HG03095 (cell line): ENCODE results near the gene DDN.

ENCODE experiments used
- ATAC-seq: cut with Tn5 transposase; IDR thresholded peaks from one replicate; pipeline ENCODE4 v1.9.1; 2021; ENCODE audit warnings: moderate library complexity; ENCODE audit not compliant: unreplicated experiment

The DDN gene

DNA sequence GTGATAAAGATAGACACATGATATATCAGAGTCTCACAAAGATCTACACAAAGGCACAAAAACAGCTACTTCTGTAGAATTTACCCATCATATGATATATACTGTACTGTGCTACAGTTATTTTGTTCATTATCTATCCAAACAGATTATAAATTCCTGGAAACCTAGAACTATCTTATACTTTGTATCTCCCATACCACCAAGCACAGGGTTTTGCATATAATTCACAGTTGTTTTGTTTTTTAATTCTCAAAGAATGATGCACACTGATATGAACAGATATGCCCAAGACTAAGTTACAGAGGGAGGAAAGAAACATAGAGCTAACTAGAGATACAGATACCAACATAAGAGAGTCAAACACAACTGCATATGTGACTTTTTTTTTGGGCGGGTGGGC, 16.0 kb upstream of the DDN start:
- no peak for ATAC-seq

DNA sequence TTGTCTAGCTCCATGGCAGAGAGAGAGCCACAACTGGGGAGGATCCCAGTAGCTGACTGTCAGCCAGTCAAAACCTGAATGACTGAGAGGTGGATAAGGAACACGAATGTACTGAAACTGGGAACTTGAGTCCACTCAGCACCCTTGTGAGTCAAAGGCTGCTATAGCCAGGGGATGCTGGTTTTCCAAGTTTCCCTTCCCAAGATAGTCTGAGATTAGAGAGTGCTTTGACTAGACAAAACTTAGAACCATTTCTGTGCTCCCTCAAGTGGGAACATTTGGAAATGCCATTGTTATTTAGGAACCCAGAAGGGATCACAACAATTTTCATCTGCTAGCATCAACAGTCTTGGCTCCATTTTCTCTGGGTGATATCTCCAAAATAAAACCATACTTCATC, 15.4 kb upstream of the DDN start:
- ATAC-seq = no peak

DNA sequence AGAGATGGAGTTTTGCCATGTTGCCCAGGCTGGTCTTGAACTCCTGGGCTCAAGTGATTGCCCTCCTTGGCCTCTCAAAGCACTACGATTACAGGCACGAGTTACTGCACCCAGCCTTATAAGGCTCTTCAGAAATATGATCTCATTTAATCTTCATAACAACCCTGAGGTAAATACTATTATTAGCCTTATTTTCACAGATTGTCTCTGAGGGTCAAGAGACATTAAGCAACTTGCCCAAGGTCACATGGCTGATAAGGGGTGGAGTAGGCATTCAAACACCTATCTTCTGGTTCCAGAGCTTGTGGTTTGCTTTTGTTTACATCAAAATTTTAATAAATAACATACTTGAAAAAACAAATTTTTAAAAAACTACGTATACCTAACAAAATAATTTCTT, 14.3 kb upstream of the DDN start:
- no peak for ATAC-seq

DNA sequence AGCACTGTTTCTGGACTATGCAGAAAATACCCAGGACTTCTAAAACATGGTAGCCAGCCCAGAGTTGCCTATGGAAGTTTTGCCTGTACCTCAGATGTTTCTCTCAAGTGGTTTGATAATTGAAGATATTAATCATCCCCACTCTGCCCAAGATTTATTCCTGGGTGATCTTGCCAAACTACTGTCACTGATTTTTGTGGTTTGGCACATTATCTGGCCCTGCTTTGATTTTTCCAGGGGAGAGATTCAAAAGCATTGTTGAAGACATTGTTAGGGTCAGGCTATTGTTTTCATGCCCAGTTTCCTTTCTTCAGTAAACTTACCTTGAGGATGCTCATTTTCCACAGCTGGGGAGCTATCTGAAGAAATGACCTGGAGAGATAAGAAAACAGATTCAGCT, 13.6 kb upstream of the DDN start:
- no peak for ATAC-seq

DNA sequence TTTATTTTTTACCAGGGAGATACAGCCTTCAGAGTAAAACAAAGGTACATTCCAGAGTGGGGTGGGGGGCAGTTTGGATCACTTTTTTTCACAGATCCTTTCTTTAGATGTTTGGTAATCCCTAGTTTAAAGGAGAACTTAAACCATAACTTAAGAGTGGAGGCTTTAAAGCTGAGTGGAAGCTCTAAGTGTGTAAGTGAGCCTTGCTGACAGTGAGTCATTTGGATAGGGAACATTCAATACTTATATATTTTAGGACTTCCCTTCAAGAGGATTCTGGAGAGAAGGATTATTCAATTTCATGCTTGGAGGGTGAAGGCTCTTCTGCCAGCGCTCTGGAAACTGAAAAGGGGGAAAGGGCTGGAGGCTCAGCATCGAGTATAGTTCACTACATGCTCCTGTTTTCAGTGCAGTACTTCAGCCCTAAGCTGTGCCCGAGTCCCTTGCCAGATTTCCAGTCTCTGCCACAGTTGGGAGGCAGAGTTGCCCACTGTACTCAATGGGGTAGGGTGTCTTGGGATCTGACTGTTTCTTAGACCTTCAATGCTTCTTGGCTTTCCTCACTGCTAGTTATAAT, 11.0 kb upstream of the DDN start:
- no peak for ATAC-seq

DNA sequence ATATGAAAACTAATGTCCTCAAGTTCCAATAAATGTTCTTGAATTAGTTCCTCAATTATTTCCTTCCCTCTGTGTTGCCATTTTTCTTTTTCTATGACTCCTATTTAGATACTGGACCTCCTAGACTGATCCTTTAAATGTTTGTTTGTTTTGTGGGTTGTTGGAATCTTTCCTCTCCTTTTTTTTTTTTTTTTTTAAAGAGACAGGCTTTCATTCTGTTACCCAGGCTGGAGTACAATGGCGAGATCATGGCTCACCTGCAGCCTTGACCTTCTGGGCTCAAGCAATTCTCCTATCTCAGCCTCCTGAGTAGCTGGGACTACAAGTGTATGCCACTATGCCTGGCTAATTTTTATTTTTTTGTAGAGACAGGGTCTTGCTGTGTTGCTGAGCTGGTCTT, 9.8 kb upstream of the DDN start:
- ATAC-seq = no peak

DNA sequence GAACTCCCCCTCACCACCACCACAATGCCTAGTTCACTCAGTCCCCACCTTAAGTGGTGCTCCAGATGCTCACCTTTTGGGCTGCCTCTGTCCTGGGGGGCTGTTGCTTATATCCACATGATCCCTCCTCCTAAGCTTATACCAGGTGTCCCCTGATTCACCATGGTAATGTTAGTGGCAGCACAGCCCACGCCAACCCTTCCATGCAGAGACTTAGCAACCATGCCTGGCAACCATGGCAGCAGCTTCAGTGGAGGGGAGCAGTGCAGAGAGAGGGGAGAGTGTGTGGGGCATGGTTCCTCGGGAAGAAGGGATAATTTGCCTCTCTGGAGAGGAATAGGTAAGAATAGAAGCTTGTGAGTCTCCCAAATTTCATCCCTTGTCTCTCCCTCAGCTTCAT, 1.2 kb upstream of the DDN start:
- ATAC-seq = no peak

DNA sequence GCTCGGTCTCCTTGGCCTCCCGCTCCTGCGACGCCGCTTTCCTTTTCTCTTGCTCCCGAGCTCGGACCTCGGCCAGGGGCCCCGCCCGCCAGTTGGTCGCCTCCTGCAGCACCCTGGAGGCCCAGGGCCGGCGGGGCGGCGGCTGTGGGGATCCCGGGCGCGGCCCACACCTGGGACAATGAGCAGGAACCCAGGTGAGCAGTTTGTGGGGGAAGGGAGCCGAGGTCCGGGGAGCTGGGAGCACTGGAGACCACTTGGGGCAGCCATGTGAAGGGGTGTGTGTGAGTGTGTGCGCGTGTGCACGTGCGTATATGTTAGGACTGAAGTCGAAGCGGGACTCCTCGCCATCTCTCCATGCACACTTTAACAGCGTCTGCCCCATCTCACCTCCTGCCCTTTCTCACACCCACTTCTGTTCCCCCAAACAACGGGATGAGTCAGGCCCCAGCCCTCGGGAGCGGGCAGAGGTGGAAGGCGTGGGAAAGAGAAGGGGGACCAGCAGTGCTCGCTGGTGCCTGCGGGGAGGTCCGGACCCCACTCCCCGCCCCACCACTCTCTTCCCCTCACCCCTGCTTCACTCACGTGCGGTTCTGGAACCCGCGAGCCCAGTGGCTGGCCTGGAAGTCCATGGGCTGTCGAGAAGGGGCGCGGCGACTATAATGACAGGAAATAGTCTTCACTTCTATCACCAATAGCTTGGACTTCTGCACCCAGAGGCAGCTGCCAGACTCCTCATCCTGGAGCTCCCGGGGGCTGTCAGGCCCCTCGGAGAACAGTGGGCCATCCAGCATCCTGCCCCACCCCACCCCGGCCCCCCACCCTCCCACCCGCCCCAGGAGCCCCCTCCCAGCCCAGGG, 450 bp downstream of the DDN start:
- peak; percentile 16 for ATAC-seq

DNA sequence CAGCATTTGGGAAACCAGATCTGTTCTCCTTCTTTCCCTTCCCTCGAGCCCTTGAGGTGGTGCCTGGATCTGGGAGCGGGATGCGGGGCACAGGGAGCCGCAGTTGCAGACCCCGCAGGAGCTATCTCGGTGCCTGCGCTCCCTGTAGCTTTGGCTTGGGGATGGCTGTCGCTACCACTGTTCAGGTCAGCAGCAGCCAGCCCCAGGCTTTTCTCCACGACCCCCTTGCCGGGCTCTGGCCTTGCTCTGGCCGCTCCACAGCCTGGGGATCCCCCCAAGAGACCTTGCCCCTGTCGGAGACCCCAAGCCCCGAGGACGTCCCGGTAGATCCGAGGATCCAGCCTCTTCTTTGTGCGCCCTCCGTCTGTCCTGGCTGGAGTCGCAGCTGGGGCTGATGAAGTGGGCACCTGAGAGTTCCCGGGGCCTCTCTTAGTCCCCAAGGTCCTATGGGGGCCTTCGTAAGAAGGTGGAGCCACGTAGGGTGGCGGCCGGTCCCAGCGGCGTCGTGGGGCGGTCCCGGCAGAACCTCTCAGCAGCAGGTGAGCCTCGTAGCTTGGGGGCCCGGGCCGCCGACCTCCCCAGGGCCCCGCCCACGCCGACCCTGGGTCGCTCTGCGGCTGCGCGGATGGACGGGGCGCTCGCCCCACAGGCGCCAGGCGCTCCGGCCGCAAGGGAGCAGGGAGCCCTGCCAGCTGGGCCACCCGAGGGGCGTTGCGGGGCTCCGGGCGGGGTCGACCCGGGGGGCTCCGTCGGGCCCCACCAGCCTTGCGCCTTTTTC, 1.3 kb downstream of the DDN start:
- peak; percentile 42 for ATAC-seq

DNA sequence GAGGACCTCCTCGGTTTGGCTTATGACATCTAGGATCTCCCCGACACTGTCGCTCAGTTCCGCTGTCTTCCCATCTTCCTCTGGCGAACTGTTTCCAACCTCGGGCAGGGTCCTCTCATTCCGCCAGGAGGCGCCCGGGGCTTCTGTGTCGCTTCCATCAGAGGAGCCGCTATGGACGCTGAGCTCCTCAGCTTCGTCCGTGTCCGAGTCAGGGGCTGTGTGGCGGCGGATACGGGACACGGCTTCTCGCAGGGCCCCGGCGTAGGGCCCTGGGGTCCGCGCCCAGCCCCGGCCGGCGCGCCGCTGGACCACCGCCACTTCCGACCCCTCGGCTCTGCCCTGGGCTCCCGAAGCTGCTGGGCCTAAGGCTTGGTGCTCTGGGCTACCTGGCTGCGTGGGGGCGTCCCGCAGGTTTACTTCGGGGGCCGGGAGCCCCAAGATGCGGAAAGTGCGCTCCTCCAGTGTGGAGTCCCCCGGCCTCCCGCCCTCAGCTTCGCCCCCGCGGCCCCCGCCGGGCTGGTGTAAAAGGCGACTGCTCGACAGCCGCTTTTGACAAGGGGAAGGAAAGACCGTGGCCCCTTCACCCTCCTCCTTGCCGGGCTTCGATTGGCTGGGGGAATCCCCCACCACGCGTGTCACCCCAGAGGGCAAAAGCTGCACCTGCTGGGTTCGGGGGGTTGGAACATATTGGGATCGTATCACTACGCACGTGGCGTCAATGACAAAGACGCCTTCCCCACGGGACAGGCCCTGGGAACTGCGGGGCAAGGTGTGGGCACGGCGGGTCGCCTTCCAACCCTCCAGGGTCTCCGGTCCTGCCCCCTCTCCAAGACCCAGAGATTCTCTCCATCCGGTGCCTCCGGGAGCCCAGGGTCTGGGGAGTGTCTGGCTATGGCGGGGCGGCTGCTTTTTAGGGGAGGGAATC, 2.1 kb downstream of the DDN start:
- ATAC-seq = no peak

DNA sequence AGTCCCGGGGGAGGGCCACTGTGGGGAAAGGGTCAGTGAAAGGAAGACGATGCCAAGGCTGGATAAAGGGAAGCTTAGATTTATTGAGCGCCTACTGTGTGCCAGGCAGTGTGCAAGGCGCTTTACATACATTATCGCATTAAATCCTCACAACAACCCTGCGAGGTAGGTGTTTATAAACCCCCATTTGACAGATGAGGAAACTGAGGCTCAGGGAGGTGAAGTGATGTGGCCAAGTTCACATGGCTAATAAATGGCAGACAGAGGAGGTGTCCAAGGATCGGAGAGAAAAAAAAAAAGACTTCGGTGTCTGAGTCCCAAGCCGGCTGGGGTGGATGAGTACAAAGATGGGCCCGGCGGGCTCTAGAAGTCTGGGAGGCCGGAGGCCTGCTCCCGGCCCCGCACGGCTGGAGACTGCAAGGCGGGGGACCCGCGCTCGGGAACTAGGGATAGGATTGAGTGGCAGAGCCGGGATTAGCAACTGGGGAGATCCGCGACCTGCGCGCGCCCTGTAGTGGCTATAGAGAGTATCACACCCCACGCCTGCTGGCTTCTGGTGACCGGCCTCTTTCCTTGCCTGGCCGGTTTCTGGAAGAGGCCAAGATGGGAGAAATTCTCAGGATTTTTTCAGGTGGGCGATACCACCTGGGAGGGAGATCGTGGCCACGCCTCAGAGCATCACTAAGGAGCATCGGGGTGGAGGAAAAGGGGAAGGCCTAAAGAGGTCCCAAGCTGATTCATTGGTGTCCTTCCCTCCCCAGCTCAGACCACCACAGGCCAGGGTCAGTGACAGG, 3.9 kb downstream of the DDN start:
- no peak for ATAC-seq

DNA sequence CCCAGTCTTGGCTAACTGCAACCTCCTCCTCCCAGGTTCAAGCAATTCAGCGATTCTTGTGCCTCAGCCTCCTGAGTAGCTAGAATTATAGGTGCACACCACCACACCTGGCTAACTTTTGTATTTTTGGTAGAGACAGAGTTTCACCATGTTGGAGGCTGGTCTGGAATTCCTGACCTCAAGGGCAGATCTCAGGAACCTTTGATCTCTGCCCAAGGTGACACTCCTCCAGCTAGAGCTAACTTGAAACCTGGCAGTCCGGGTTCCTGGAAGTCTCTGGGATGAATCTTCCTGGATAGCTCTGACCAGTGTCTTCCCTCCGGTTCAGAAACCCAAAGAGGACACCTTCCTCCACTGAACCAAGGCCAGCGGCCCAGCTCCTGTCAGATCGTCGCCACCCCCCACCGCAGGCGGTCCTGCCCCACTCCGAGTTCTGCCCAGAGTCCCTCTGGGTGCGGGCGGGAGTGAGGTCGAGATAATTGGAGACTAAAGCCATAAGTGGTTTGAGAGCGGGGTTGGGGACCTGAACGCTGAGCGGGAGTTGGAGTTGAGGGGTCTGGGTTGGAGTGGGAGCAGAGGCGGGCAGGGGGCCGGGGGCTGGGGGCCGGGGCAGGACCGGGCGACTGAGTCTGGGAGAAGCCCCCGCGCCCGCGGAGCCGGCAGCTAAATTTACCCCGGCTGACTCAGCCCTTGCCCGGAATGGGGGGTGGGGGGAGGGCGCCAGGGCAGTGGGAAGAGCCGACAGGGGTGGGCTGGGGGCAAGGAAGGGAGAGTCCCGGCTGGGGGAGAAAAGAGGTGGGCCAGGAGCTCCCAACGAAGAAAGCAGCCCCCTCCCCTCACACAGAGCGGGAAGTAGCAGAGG, 4.7 kb downstream of the DDN start:
- ATAC-seq = no peak

DNA sequence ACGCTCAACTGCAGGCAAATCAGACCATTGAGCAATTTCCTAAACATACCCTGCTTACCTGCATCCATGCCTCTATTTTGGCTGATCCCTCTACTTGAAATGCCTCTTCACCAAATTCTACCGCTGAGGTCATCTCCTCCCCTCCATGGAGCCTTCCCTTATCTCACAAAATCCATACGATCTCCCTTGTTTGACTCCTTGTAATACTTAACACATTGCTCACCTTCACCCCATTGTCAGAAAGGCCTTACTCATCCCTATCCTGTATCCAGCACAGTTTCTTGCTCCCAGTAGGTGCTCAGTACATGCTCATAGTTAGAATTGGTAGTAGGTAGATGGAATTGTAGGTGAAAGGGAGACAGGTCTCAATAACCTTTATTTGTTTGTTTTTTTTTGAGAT, 5.4 kb downstream of the DDN start:
- no peak for ATAC-seq

DNA sequence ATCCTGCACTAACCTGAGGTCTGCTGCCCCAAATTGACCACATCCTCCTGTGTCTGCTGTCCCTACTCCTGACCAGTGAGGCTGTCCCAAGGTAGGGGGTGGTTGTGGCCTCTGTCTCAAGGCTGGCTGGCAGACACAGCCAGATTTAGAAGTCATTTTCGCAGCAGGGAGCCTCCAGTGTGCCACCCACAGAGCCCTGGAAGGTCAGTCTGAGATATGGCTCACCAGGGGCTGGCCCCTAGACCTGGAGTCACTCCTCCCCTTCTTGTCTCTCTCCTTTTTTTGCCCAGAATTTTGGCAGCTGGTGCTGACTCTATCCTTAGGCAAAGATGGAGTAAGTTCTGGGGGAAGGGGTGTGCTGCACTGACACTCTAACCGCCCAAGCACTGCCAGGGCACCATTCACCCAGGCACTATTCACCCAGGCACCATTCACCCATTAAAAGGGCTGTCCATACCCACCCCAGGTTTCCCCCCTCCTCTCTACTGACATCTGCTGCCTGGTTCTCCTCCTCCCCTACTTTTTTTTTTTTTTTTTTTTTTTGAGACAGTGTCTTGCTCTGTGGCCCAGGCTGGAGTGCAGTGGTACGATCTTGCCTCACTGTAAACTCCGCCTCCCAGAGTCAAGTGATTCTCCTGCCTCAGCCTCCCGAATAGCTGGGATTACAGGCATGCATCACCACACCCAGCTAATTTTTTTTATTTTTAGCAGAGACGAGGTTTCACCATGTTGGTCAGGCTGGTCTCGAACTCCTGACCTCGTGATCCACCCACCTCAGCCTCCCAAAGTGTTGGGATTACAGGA, 7.7 kb downstream of the DDN start:
- ATAC-seq = no peak

DNA sequence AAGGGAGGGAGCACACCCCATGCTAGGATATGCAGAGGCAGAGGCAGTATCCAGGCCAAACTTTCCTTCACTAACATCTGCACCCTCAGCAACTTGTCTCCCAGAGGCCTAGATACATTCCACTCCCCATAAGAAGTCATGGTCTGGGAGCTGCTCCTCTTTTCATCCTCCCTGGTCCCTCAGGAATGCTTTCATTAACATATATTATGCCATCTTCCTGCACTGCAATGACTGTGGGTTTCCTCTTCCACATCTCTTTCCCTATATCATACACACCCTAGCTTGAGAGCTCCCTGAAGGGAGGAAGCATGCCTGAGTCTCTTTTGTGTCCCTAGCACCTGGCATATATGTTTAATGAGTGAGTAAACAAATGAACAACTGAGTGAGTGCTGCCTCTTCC, 8.6 kb downstream of the DDN start:
- no peak for ATAC-seq

DNA sequence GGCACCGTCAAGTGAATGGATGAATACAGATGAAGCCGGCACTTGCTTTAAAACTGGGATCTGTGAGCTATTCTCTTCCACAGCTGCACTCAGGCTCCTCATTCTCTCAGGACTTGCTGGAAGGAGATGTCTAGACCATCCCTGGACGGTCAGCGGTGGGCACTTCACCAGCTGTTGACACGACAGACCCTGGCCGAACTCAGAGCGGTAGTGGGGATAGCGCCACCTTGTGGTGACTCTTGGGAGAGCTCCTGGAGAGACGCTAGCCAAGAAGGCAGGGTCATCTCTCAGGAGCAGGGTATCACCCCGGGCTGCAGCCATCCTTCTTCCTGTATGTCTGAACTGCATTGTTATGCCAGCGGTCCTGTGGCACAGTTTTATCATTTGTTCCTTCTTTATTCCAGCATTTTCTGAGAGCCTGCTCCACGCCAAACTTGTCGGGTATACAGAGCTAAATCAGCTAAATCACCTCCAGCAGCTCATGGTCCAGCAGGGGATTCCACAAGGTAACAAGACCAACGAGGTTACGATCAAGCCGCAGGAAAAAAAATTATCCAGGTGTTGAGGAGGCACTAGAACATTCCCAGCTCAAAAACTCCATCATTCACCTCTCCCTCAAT, 11.0 kb downstream of the DDN start:
- no peak for ATAC-seq

DNA sequence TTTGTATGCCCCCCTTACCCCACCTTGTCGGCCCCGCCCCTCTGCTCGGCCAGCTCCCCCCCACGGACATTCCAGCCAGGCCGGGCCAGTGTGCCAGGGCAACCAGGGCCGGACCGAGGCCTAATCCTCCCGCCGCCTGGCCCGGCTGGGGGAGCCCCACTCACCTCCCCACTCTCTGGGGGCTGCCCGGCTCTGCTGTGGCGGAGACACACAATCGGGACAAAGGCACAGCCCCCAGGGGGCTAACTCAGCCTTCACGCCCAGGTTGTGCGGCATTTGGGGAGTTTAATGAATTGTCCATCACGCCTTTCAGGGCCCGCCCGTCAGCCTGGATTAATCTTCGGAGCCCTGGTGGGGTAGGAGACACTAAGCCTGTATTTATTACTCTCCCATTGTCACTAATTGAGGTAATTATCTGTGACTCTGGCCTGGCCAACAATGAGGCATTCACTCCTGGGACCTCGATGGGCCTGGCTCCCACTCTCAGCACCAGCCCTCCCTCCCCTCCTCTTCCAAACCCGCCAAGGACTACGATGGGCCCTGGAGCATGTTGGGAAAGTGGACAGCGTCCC, 12.4 kb downstream of the DDN start:
- no peak for ATAC-seq

DNA sequence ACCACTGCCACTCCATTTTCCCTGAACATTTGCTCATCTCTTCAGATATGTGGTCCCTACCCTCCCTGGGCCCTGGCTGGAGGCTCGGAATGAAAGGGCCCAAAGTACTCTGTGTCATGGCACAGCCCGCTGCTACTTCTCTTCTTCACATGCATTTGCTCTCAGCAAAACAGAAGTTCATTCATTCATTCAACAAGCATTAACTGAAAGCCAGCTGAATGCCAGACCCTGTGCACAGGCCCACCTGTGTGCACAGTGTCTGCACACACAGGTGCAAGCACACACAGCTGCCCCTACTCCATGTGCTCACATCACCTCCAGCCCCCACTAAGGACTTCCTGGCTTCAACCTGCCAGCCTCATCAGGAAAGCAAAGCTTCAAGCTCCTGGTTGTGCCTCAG, 13.3 kb downstream of the DDN start:
- no peak for ATAC-seq
